NCI-H446 treated with DMSO at 0.1 percent for 48 hours (cell line): ENCODE measurements around the gene LAMA5.

ENCODE experiments used
- DNase-seq: peaks from one replicate; lab custom pipeline; 2025; lab: John Stamatoyannopoulos, UW

The LAMA5 gene

GRCh38 chr20:62289131-62289530 is 78.0 kb downstream of the LAMA5 start:
- DNase-seq = no peak

GRCh38 chr20:62288535-62289105 is 78.5 kb downstream of the LAMA5 start:
- no peak for DNase-seq

- no peak for DNase-seq
These were observed 79.2 kb downstream of the LAMA5 start for GRCh38 chr20:62287759-62288534.

- DNase-seq = no peak
These were observed 80.0 kb downstream of the LAMA5 start for GRCh38 chr20:62287129-62287528.

- DNase-seq = no peak
These were observed 80.5 kb downstream of the LAMA5 start for GRCh38 chr20:62286493-62287064.

- no peak for DNase-seq
These were observed 81.4 kb downstream of the LAMA5 start for GRCh38 chr20:62285722-62286121.

- no peak for DNase-seq
These were observed 82.0 kb downstream of the LAMA5 start for GRCh38 chr20:62285151-62285550.

- DNase-seq = no peak
These were observed 82.7 kb downstream of the LAMA5 start for GRCh38 chr20:62284448-62284847.

- no peak for DNase-seq
These were observed 84.1 kb downstream of the LAMA5 start for GRCh38 chr20:62282877-62283503.

GRCh38 chr20:62282103-62282502 is 85.0 kb downstream of the LAMA5 start:
- no peak for DNase-seq

GRCh38 chr20:62281161-62281933 is 85.8 kb downstream of the LAMA5 start:
- no peak for DNase-seq

- no peak for DNase-seq
These were observed 86.8 kb downstream of the LAMA5 start for GRCh38 chr20:62280303-62280702.

- peak; percentile 9 for DNase-seq
These were observed 89.9 kb downstream of the LAMA5 start for GRCh38 chr20:62277253-62277652.

GRCh38 chr20:62276439-62276838 is 90.7 kb downstream of the LAMA5 start:
- peak; percentile 46 for DNase-seq

GRCh38 chr20:62275219-62275618 is 91.9 kb downstream of the LAMA5 start:
- DNase-seq = no peak

GRCh38 chr20:62274332-62274950 is 92.7 kb downstream of the LAMA5 start:
- DNase-seq = no peak

- no peak for DNase-seq
These were observed 93.7 kb downstream of the LAMA5 start for GRCh38 chr20:62273416-62273815.

- DNase-seq = no peak
These were observed 94.9 kb downstream of the LAMA5 start for GRCh38 chr20:62272200-62272599.

- DNase-seq = no peak
These were observed 97.2 kb downstream of the LAMA5 start for GRCh38 chr20:62269871-62270270.

GRCh38 chr20:62269378-62269777 is 97.7 kb downstream of the LAMA5 start:
- no peak for DNase-seq

GRCh38 chr20:62268228-62268900 is 98.7 kb downstream of the LAMA5 start:
- DNase-seq = no peak
